ENCODE measurements around the gene LRIT2.

LRIT2 gene

DNA sequence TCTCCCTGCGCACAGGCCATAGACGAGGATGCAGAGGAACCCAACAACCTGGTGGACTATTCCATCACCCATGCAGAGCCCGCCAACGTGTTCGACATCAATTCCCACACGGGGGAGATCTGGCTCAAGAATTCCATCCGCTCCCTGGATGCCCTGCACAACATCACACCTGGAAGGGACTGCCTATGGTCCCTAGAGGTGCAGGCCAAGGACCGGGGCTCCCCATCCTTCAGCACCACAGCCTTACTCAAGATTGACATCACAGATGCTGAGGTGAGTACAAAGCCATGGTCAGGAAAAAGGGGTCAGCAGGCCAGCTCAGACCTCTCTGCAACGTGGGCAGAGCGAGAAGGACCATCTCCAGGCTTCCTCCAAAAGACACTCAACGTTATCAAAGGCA lies 12.3 kb downstream of the LRIT2 start:
- no peaks in the 10 kb centered on the region for H3K4me1 ChIP-seq

DNA sequence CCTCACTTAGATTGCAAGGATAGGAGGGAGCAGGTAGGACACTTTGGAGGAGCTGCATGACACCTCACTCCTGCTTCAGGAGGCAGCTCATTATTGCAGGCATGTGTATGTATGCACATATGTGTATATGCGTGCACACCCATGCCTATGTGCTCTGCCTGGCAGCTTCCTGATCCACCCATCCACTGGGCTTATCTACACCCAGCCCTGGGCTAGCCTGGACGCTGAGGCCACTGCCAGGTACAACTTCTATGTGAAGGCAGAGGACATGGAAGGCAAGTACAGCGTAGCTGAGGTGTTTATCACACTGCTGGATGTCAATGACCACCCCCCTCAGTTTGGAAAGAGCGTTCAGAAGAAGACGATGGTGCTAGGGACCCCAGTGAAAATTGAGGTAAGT lies 13.3 kb downstream of the LRIT2 start:
- Histone ChIP-seq H3K9ac (no peak overlapping the region), H3K4me1 (no peaks in the 10 kb centered on the region), H2AFZ (no peak overlapping the region), H3K79me2 (no peaks in the 10 kb centered on the region), H3K4me3 (ENCODE audit: low read depth, low read length) (no peak overlapping the region), H3K27ac (no peak overlapping the region), H3K4me2 (ENCODE audit: low read length) (no peak overlapping the region), H3K9me3 (ENCODE audit: control insufficient read depth, low read length) (no peaks in the 10 kb centered on the region), H3K36me3 (ENCODE audit: control insufficient read depth, insufficient read depth, low read length) (no peaks in the 10 kb centered on the region), H3K27me3 (ENCODE audit: control insufficient read depth, insufficient read depth, low read length) (no peaks in the 10 kb centered on the region)
- TF ChIP-seq, protein P1, sequence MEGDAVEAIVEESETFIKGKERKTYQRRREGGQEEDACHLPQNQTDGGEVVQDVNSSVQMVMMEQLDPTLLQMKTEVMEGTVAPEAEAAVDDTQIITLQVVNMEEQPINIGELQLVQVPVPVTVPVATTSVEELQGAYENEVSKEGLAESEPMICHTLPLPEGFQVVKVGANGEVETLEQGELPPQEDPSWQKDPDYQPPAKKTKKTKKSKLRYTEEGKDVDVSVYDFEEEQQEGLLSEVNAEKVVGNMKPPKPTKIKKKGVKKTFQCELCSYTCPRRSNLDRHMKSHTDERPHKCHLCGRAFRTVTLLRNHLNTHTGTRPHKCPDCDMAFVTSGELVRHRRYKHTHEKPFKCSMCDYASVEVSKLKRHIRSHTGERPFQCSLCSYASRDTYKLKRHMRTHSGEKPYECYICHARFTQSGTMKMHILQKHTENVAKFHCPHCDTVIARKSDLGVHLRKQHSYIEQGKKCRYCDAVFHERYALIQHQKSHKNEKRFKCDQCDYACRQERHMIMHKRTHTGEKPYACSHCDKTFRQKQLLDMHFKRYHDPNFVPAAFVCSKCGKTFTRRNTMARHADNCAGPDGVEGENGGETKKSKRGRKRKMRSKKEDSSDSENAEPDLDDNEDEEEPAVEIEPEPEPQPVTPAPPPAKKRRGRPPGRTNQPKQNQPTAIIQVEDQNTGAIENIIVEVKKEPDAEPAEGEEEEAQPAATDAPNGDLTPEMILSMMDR (IDR thresholded peaks at IDR 0.05) = no peak

More for the DNA sequence above, 12.3 kb downstream of the LRIT2 start:
- no peak overlapping the region for H3K9ac ChIP-seq
- no peaks in the 10 kb centered on the region for H3K79me2 ChIP-seq
- no peak overlapping the region for H3K4me3 ChIP-seq (ENCODE audit: low read depth, low read length)
- H3K9me3 ChIP-seq (ENCODE audit: control insufficient read depth, low read length) = no peaks in the 10 kb centered on the region
- no peaks in the 10 kb centered on the region for H3K36me3 ChIP-seq (ENCODE audit: control insufficient read depth, insufficient read depth, low read length)
- no peak overlapping the region for H2AFZ ChIP-seq
- TF ChIP-seq, protein P1 (IDR thresholded peaks at IDR 0.05) = no peak
- no peak overlapping the region for H3K4me2 ChIP-seq (ENCODE audit: low read length)
- no peaks in the 10 kb centered on the region for H3K27me3 ChIP-seq (ENCODE audit: control insufficient read depth, insufficient read depth, low read length)
- no peak overlapping the region for H3K27ac ChIP-seq

DNA sequence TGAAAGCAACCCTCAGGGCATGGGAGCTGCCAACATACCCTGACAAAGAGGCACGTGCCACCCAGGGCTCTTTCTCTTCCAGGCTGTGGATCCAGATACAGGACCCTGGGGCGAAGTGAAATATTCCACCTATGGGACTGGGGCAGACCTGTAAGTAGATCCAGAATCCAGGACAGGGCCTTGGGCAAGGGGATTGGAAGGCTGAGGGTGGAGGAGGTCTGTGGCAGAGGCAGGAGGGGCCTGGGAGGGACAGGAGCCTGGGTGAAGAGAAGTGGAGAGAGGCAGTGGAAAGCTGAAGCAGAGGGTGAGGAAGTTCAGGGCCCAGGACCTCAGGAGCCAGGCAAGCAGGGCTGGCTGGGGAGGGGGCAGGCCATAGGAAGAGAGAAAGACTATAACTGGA lies 13.8 kb downstream of the LRIT2 start:
- Histone ChIP-seq H3K36me3 (ENCODE audit: control insufficient read depth, insufficient read depth, low read length) (no peaks in the 10 kb centered on the region), H3K9me3 (ENCODE audit: control insufficient read depth, low read length) (no peaks in the 10 kb centered on the region), H3K79me2 (no peaks in the 10 kb centered on the region), H3K4me1 (no peaks in the 10 kb centered on the region), H3K27ac (no peak overlapping the region), H3K4me3 (ENCODE audit: low read depth, low read length) (no peak overlapping the region), H2AFZ (no peak overlapping the region), H3K27me3 (ENCODE audit: control insufficient read depth, insufficient read depth, low read length) (no peaks in the 10 kb centered on the region), H3K9ac (no peak overlapping the region), H3K4me2 (ENCODE audit: low read length) (no peak overlapping the region)
- TF ChIP-seq, protein P1 (IDR thresholded peaks at IDR 0.05) = no peak

DNA sequence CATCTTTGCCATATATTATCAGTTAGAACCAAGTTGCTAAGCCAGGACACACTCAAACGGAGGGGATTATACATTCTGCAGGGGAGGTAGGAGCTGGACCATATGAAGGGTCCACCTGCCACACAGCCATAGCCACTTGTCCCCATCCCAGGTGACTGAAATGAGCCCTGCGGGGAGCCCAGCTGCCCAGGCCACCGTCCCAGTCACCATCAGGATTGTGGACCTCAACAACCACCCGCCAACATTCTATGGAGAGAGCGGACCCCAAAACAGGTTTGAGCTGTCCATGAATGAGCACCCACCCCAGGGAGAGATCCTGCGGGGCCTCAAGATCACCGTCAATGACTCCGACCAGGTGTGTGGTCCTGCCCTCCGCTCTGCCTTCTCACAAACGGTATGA lies 17.3 kb downstream of the LRIT2 start:
- H3K4me3 ChIP-seq (ENCODE audit: low read depth, low read length) = no peak overlapping the region

More for the DNA sequence above, 17.3 kb downstream of the LRIT2 start:
- Histone ChIP-seq H3K4me2 (ENCODE audit: low read length) (no peak overlapping the region), H3K79me2 (no peaks in the 10 kb centered on the region), H3K36me3 (ENCODE audit: control insufficient read depth, insufficient read depth, low read length) (no peaks in the 10 kb centered on the region), H2AFZ (no peak overlapping the region), H3K4me1 (no peaks in the 10 kb centered on the region), H3K27ac (no peak overlapping the region), H3K9me3 (ENCODE audit: control insufficient read depth, low read length) (no peaks in the 10 kb centered on the region), H3K9ac (no peak overlapping the region), H3K27me3 (ENCODE audit: control insufficient read depth, insufficient read depth, low read length) (no peaks in the 10 kb centered on the region)
- TF ChIP-seq, protein P1 (IDR thresholded peaks at IDR 0.05) = no peak

Measured in parathyroid adenoma (tissue), 2 donors.